ENCODE data around the gene TMEM212.

Gene TMEM212

DNA sequence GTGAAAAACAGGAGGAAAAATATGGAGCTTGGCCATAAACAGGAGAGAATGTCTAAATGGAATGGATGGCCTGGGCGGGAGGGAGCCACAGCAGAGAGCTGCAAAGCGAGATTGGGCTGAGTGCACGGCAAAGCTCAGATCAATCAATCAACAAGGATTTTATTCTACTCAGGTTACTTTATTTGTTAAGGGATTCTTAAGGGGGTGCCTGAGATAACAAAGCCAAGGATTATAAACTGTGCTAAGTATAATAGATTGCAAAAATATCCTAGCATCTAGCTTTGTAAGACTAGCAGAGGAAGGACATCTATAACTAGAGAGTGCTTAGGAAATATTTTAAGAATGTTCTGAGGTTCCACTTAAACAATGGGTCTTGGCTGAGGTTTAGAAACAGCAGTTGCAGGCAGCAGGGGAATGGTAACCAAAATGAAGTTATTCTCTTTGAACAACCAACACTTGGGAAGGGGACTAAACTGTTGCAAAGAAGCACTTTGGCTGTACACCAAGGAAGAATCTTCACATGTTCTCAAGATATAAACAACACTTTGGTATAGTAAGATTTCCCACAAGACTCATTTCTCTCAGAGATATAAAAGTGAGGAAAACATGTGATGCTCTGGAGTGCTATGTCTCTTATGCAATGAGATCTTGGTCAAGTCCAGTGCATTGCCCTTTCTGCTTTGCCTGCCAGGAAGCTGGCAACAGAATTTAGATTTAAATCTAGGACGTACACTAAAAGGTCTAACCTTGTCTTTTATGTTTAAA is 35.5 kb downstream of the TMEM212 start:
- Histone ChIP-seq H3K27me3 (ENCODE audit: control insufficient read depth in 3 of 3, insufficient read depth in 3 of 3, low read depth in 1 of 3, low read length in 3 of 3) (no peaks in the 10 kb centered on the region), H2BK5ac (ENCODE audit: low read length) (no peak overlapping the region), H2AFZ (ENCODE audit: low read length) (no peak overlapping the region), H3K79me1 (ENCODE audit: low read depth, low read length) (no peaks in the 10 kb centered on the region), H3K36me3 (replicated peaks in 1 of 2; ENCODE audit: control insufficient read depth in 2 of 2, insufficient read depth in 2 of 2, low read length in 2 of 2) (no peaks in the 10 kb centered on the region), H3K14ac (ENCODE audit: low read length) (no peak overlapping the region), H3K18ac (ENCODE audit: low read length) (no peak overlapping the region), H3K4ac (ENCODE audit: low read length) (no peak overlapping the region), H4K8ac (ENCODE audit: low read depth, low read length) (no peak overlapping the region), H3K9me3 (replicated peaks in 1 of 2; ENCODE audit: control insufficient read depth in 2 of 2, insufficient read depth in 1 of 2, low read depth in 1 of 2, low read length in 2 of 2) (no peaks in the 10 kb centered on the region), H3K4me3 (ENCODE audit: low read length in 2 of 2) (no peak overlapping the region), H3K4me2 (ENCODE audit: insufficient read depth, low read length, poor library complexity, severe bottlenecking) (no peak overlapping the region), H3K27ac (replicated peaks; ENCODE audit: low read length) (no peak overlapping the region), H2BK15ac (ENCODE audit: low read length) (no peak overlapping the region), H4K91ac (ENCODE audit: low read depth, low read length, poor library complexity) (no peak overlapping the region), H3K9ac (ENCODE audit: low read depth, low read length, poor library complexity) (no peak overlapping the region), H2BK12ac (ENCODE audit: low read length) (no peak overlapping the region), H3K23ac (ENCODE audit: low read depth, low read length, poor library complexity) (no peak overlapping the region), H2AK5ac (ENCODE audit: low read depth, low read length) (no peak overlapping the region), H2BK120ac (ENCODE audit: low read depth, low read length) (no peak overlapping the region), H3K4me1 (ENCODE audit: control insufficient read depth in 2 of 2, insufficient read depth in 1 of 2, low read depth in 1 of 2, low read length in 2 of 2) (peaks cover 0 to 24% of the 10 kb centered on the region in 2 donors)
- WGBS, 2 donors (ENCODE audit: extremely low coverage in 2 of 2, insufficient read length in 2 of 2, insufficient replicate concordance in 1 of 2) = no CpG with 5 or more reads among the region's 4 CpGs
- no peak for DNase-seq (ENCODE audit: low spot score)

- DNase-seq (ENCODE audit: low spot score) = no peak
- Histone ChIP-seq H2AK5ac (ENCODE audit: low read depth, low read length) (no peak overlapping the region), H2BK5ac (ENCODE audit: low read length) (no peak overlapping the region), H2AFZ (ENCODE audit: low read length) (peak overlapping the region; percentile 30), H3K9me3 (replicated peaks in 1 of 2; ENCODE audit: control insufficient read depth in 2 of 2, insufficient read depth in 1 of 2, low read depth in 1 of 2, low read length in 2 of 2) (no peaks in the 10 kb centered on the region), H3K9ac (ENCODE audit: low read depth, low read length, poor library complexity) (no peak overlapping the region), H3K23ac (ENCODE audit: low read depth, low read length, poor library complexity) (no peak overlapping the region), H3K18ac (ENCODE audit: low read length) (no peak overlapping the region), H2BK15ac (ENCODE audit: low read length) (no peak overlapping the region), H3K27me3 (ENCODE audit: control insufficient read depth in 3 of 3, insufficient read depth in 3 of 3, low read depth in 1 of 3, low read length in 3 of 3) (no peaks in the 10 kb centered on the region), H3K14ac (ENCODE audit: low read length) (no peak overlapping the region), H2BK12ac (ENCODE audit: low read length) (no peak overlapping the region), H3K4me2 (ENCODE audit: insufficient read depth, low read length, poor library complexity, severe bottlenecking) (no peak overlapping the region), H3K36me3 (replicated peaks in 1 of 2; ENCODE audit: control insufficient read depth in 2 of 2, insufficient read depth in 2 of 2, low read length in 2 of 2) (no peaks in the 10 kb centered on the region), H3K27ac (replicated peaks; ENCODE audit: low read length) (no peak overlapping the region), H4K91ac (ENCODE audit: low read depth, low read length, poor library complexity) (no peak overlapping the region), H3K4ac (ENCODE audit: low read length) (no peak overlapping the region), H3K4me3 (ENCODE audit: low read length in 2 of 2) (no peak overlapping the region), H3K79me1 (ENCODE audit: low read depth, low read length) (no peaks in the 10 kb centered on the region), H4K8ac (ENCODE audit: low read depth, low read length) (no peak overlapping the region), H3K4me1 (ENCODE audit: control insufficient read depth in 2 of 2, insufficient read depth in 1 of 2, low read depth in 1 of 2, low read length in 2 of 2) (peaks cover 0 to 20% of the 10 kb centered on the region in 2 donors), H2BK120ac (ENCODE audit: low read depth, low read length) (no peak overlapping the region)
- no CpG with 5 or more reads among the region's 3 CpGs for whole genome bisulfite sequencing, 2 donors (ENCODE audit: extremely low coverage in 2 of 2, insufficient read length in 2 of 2, insufficient replicate concordance in 1 of 2)
Measured at GRCh38 chr3:171879472-171879871, 36.3 kb downstream of the TMEM212 start.

- Histone ChIP-seq H3K4me2 (ENCODE audit: insufficient read depth, low read length, poor library complexity, severe bottlenecking) (no peak overlapping the region), H2BK5ac (ENCODE audit: low read length) (no peak overlapping the region), H4K91ac (ENCODE audit: low read depth, low read length, poor library complexity) (no peak overlapping the region), H3K79me1 (ENCODE audit: low read depth, low read length) (no peaks in the 10 kb centered on the region), H3K27ac (replicated peaks; ENCODE audit: low read length) (no peak overlapping the region), H3K14ac (ENCODE audit: low read length) (no peak overlapping the region), H2BK12ac (ENCODE audit: low read length) (no peak overlapping the region), H3K36me3 (replicated peaks in 1 of 2; ENCODE audit: control insufficient read depth in 2 of 2, insufficient read depth in 2 of 2, low read length in 2 of 2) (no peaks in the 10 kb centered on the region), H3K27me3 (ENCODE audit: control insufficient read depth in 3 of 3, insufficient read depth in 3 of 3, low read depth in 1 of 3, low read length in 3 of 3) (no peaks in the 10 kb centered on the region), H2BK15ac (ENCODE audit: low read length) (no peak overlapping the region), H4K8ac (ENCODE audit: low read depth, low read length) (no peak overlapping the region), H3K9ac (ENCODE audit: low read depth, low read length, poor library complexity) (no peak overlapping the region), H3K4ac (ENCODE audit: low read length) (no peak overlapping the region), H2AK5ac (ENCODE audit: low read depth, low read length) (no peak overlapping the region), H2BK120ac (ENCODE audit: low read depth, low read length) (no peak overlapping the region), H3K4me1 (ENCODE audit: control insufficient read depth in 2 of 2, insufficient read depth in 1 of 2, low read depth in 1 of 2, low read length in 2 of 2) (peaks cover 0 to 14% of the 10 kb centered on the region in 2 donors), H2AFZ (ENCODE audit: low read length) (no peak overlapping the region), H3K4me3 (ENCODE audit: low read length in 2 of 2) (no peak overlapping the region), H3K18ac (ENCODE audit: low read length) (no peak overlapping the region), H3K9me3 (replicated peaks in 1 of 2; ENCODE audit: control insufficient read depth in 2 of 2, insufficient read depth in 1 of 2, low read depth in 1 of 2, low read length in 2 of 2) (no peaks in the 10 kb centered on the region), H3K23ac (ENCODE audit: low read depth, low read length, poor library complexity) (no peak overlapping the region)
- DNase-seq (ENCODE audit: low spot score) = no peak
- WGBS, 2 donors (ENCODE audit: extremely low coverage in 2 of 2, insufficient read length in 2 of 2, insufficient replicate concordance in 1 of 2) = no CpG with 5 or more reads among the region's 4 CpGs
Measured at GRCh38 chr3:171880101-171880870, 37.1 kb downstream of the TMEM212 start.

DNA sequence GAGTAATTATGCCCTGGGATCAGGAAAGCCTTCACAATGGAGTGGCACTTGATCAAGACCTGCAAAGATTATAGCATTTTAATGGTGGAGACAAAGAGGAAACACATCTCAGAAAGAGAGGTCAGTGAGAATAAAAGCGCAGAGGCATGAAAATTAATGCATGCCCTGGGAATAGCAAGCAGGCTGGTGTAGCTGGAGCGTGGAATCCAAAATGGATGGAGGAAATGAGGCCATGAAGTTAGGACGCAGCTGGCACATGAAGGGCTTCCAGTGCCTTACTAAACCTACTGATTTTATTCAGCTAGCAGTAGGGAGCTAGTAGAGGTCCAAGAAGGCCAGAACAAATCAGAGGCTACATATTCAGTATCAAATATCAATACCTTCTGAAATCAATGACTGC is 38.1 kb downstream of the TMEM212 start:
- Histone ChIP-seq H3K79me1 (ENCODE audit: low read depth, low read length) (no peaks in the 10 kb centered on the region), H3K9ac (ENCODE audit: low read depth, low read length, poor library complexity) (no peak overlapping the region), H3K23ac (ENCODE audit: low read depth, low read length, poor library complexity) (no peak overlapping the region), H2AFZ (ENCODE audit: low read length) (peak overlapping the region; percentile 14), H3K9me3 (replicated peaks in 1 of 2; ENCODE audit: control insufficient read depth in 2 of 2, insufficient read depth in 1 of 2, low read depth in 1 of 2, low read length in 2 of 2) (no peaks in the 10 kb centered on the region), H2BK15ac (ENCODE audit: low read length) (no peak overlapping the region), H2BK12ac (ENCODE audit: low read length) (no peak overlapping the region), H4K91ac (ENCODE audit: low read depth, low read length, poor library complexity) (no peak overlapping the region), H3K4me2 (ENCODE audit: insufficient read depth, low read length, poor library complexity, severe bottlenecking) (no peak overlapping the region), H2BK120ac (ENCODE audit: low read depth, low read length) (no peak overlapping the region), H2BK5ac (ENCODE audit: low read length) (no peak overlapping the region), H3K14ac (ENCODE audit: low read length) (no peak overlapping the region), H3K18ac (ENCODE audit: low read length) (no peak overlapping the region), H3K36me3 (replicated peaks in 1 of 2; ENCODE audit: control insufficient read depth in 2 of 2, insufficient read depth in 2 of 2, low read length in 2 of 2) (no peaks in the 10 kb centered on the region), H3K4me1 (ENCODE audit: control insufficient read depth in 2 of 2, insufficient read depth in 1 of 2, low read depth in 1 of 2, low read length in 2 of 2) (peaks cover 0 to 14% of the 10 kb centered on the region in 2 donors), H3K27me3 (ENCODE audit: control insufficient read depth in 3 of 3, insufficient read depth in 3 of 3, low read depth in 1 of 3, low read length in 3 of 3) (no peaks in the 10 kb centered on the region), H3K4me3 (ENCODE audit: low read length in 2 of 2) (no peak overlapping the region), H3K4ac (ENCODE audit: low read length) (no peak overlapping the region), H3K27ac (replicated peaks; ENCODE audit: low read length) (no peak overlapping the region), H4K8ac (ENCODE audit: low read depth, low read length) (no peak overlapping the region), H2AK5ac (ENCODE audit: low read depth, low read length) (no peak overlapping the region)
- no peak for DNase-seq (ENCODE audit: low spot score)
- no CpG with 5 or more reads among the region's 3 CpGs for WGBS, 2 donors (ENCODE audit: extremely low coverage in 2 of 2, insufficient read length in 2 of 2, insufficient replicate concordance in 1 of 2)

All from neuronal stem cell (in vitro differentiated cells).